Sigmoid colon (tissue), 7 donors: ENCODE data around the gene CCDC7. TPM values are rescaled to one million over a fixed set of nuclear protein-coding genes. Genes with fewer than 3 reads are reported as not detected.
"Not testable (repeated sequence)": the region's sequence is repeated elsewhere in the genome, so short reads cannot be mapped to it uniquely, and the experiment has no call there.

Experiments used
- DNase-seq: peaks from one replicate; pipeline ENCODE4 v3.0.0-alpha.2; 2019
- H3K27ac ChIP-seq, 4 donors: fragments of 200-600 bp; sonication (generic); one replicate each; pipeline ENCODE4 v1.5.1; 2016 to 2019; ENCODE audit warnings: mild to moderate bottlenecking in 1 of 4
- H3K27me3 ChIP-seq, 3 donors: fragments of 200-600 bp; sonication (generic); one replicate each; pipeline ENCODE4 v1.5.1; 2019; ENCODE audit warnings: mild to moderate bottlenecking in 1 of 3
- H3K36me3 ChIP-seq, 4 donors: fragments of 200-600 bp; sonication (generic); one replicate each; pipeline ENCODE4 v1.5.1; 2016 to 2019
- H3K4me1 ChIP-seq, 4 donors: fragments of 200-600 bp; sonication (generic); one replicate each; pipeline ENCODE4 v1.5.1; 2017 to 2019
- H3K4me3 ChIP-seq, 4 donors: fragments of 200-600 bp; sonication (generic); one replicate each; pipeline ENCODE4 v1.5.1; 2017 to 2019; ENCODE audit warnings: mild to moderate bottlenecking in 2 of 4, moderate library complexity in 1 of 4
- H3K9me3 ChIP-seq, 4 donors: fragments of 200-600 bp in 3 of 4; sonication (generic) in 3 of 4; one replicate each; pipeline versions ENCODE4 v1.5.1 to v1.6.1; 2013 to 2019
- CTCF ChIP-seq, 4 experiments: fragments of 450-650 bp in 3 of 4; fragments of 200-600 bp in 1 of 4; IDR thresholded peaks; one replicate each; pipeline ENCODE4 v1.5.1; 2016 to 2019; ENCODE audit warnings: antibody characterized with exemption in 4 of 4, mild to moderate bottlenecking in 3 of 4, moderate library complexity in 2 of 4
- EP300 ChIP-seq, 4 donors: sonication (generic); formaldehyde crosslinking; IDR thresholded peaks; one replicate each; pipeline ENCODE4 v1.6.1; 2017; ENCODE audit warnings: antibody characterized with exemption in 4 of 4
- POLR2A ChIP-seq, 2 donors: fragments of 450-650 bp; IDR thresholded peaks; one replicate each; pipeline ENCODE4 v1.6.1; 2016; ENCODE audit warnings: antibody characterized with exemption in 2 of 2, mild to moderate bottlenecking in 2 of 2, moderate library complexity in 2 of 2
- POLR2AphosphoS5 ChIP-seq, 4 donors: sonication (generic); formaldehyde crosslinking; IDR thresholded peaks; one replicate each; pipeline ENCODE4 v1.6.1; 2017; ENCODE audit warnings: antibody characterized with exemption in 4 of 4
- WGBS, 2 donors: extraction: QIAGEN DNeasy Blood & Tissue Kit; methylation state at CpG; one replicate each; pipeline ENCODE4 v1.1.7; 2013; 5-methylcytosine and 5-hydroxymethylcytosine counted together
- intact Hi-C: fragments of 100-400 bp; cut with DNase I; formaldehyde crosslinking; loops from one replicate; pipeline ENCODE4 v1.15.1; 2023
- polyA plus RNA-seq, 3 donors: library from polyadenylated mRNA; stranded (reverse); fragments of 200-250 nt; gene quantifications; one replicate each; pipeline ENCODE4 v1.2.3, GENCODE V29; 2013
- total RNA-seq, 4 donors: library from RNA; depleted of rRNA; stranded (reverse); fragments of >200 nt; gene quantifications; one replicate each; pipeline ENCODE4 v1.1.0, GENCODE V29; 2016
- donor health status: healthy with polysubstance abuse.
- donor health status: Bipolar disorder and iron deficiency.
- donor health status: healthy.

CCDC7 gene
- total and polyA plus RNA-seq, 7 donors: 0.46 to 84.9 (median 42.9) TPM

DNA sequence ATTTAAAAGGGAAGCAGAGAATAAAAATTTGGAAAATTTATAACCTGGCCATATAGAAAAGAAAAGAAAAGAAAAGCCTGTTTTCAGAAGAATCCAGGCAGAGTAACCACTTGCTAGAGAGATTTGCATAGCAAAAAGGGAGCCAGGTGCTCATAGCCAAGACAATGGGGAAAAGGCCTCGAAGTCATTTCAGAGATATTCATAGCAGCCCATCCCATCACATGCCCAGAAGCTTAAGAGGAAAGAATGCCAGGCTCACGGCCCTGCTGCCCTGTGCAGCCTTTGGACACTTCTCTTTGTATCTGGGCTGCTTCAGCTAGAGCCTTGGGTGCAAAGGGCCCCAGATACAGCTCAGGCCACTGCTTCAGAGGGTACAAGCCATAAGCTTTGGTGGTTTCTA lies 159.8 kb downstream of the CCDC7 start:
- Histone ChIP-seq H3K9me3 (peaks cover 0 to 5% (median 0%) of the 10 kb centered on the region in 4 donors), H3K27me3 (no peaks in the 10 kb centered on the region), H3K4me3 (no peak overlapping the region), H3K36me3 (peaks cover 0 to 10% (median 5%) of the 10 kb centered on the region in 4 donors), H3K27ac (no peak overlapping the region), H3K4me1 (no peaks in the 10 kb centered on the region)
- TF ChIP-seq POLR2AphosphoS5 (IDR thresholded peaks at IDR 0.05) (no peak), CTCF (IDR thresholded peaks at IDR 0.05) (no peak), EP300 (IDR thresholded peaks at IDR 0.05) (no peak), POLR2A (IDR thresholded peaks at IDR 0.05) (no peak)
- intact Hi-C loops: no loop called here
- 87 to 88% methylated on average over 2 of the region's 2 CpGs for WGBS, 2 donors
- no peak for DNase-seq

- 92 to 97% methylated on average over 2 of the region's 2 CpGs for WGBS, 2 donors
- H3K27me3 ChIP-seq, H3K9me3 ChIP-seq, H3K27ac ChIP-seq, H3K36me3 ChIP-seq, H3K4me3 ChIP-seq, DNase-seq, H3K4me1 ChIP-seq, intact Hi-C loops: not testable (repeated sequence)
Observed at GRCh38 chr10:32610543-32610942, 164.6 kb downstream of the CCDC7 start.

GRCh38 chr10:32616438-32616837 lies 170.5 kb downstream of the CCDC7 start:
- H3K36me3 ChIP-seq: peaks cover 0 to 5% (median 0%) of the 10 kb centered on the region in 4 donors
- WGBS, 2 donors: 80 to 85% methylated on average over 2 of the region's 2 CpGs
- H3K4me1 ChIP-seq: no peaks in the 10 kb centered on the region
- H3K27ac ChIP-seq: no peak overlapping the region
- no peak for TF ChIP-seq POLR2AphosphoS5 (IDR thresholded peaks at IDR 0.05)
- TF ChIP-seq CTCF (IDR thresholded peaks at IDR 0.05): no peak
- no peak for TF ChIP-seq EP300 (IDR thresholded peaks at IDR 0.05)
- TF ChIP-seq POLR2A (IDR thresholded peaks at IDR 0.05): no peak
- H3K9me3 ChIP-seq: no peaks in the 10 kb centered on the region
- no peak for DNase-seq
- no peaks in the 10 kb centered on the region for H3K27me3 ChIP-seq
- intact Hi-C loops: no loop called here
- no peak overlapping the region for H3K4me3 ChIP-seq

GRCh38 chr10:32618482-32618881 lies 172.5 kb downstream of the CCDC7 start:
- H3K27ac ChIP-seq: no peak overlapping the region
- no peak overlapping the region for H3K4me3 ChIP-seq
- H3K27me3 ChIP-seq: no peaks in the 10 kb centered on the region
- intact Hi-C loops: no loop called here
- TF ChIP-seq POLR2A (IDR thresholded peaks at IDR 0.05) (no peak), POLR2AphosphoS5 (IDR thresholded peaks at IDR 0.05) (no peak), EP300 (IDR thresholded peaks at IDR 0.05) (no peak)
- peaks cover 0 to 5% (median 0%) of the 10 kb centered on the region in 4 donors for H3K36me3 ChIP-seq
- H3K4me1 ChIP-seq: no peaks in the 10 kb centered on the region
- no peaks in the 10 kb centered on the region for H3K9me3 ChIP-seq
- DNase-seq: no peak

GRCh38 chr10:32621969-32622368 lies 176.0 kb downstream of the CCDC7 start:
- no peak overlapping the region for H3K4me3 ChIP-seq
- intact Hi-C loops: no loop called here
- H3K9me3 ChIP-seq: no peaks in the 10 kb centered on the region
- H3K36me3 ChIP-seq: peaks cover 0 to 13% (median 0%) of the 10 kb centered on the region in 4 donors
- TF ChIP-seq POLR2A (IDR thresholded peaks at IDR 0.05) (no peak), CTCF (IDR thresholded peaks at IDR 0.05) (no peak), POLR2AphosphoS5 (IDR thresholded peaks at IDR 0.05) (no peak), EP300 (IDR thresholded peaks at IDR 0.05) (no peak)
- no peak for DNase-seq
- H3K27ac ChIP-seq: no peak overlapping the region
- H3K27me3 ChIP-seq: no peaks in the 10 kb centered on the region
- 85 to 91% methylated on average over 1 of the region's 1 CpG for WGBS, 2 donors
- no peaks in the 10 kb centered on the region for H3K4me1 ChIP-seq

- TF ChIP-seq EP300 (IDR thresholded peaks at IDR 0.05) (no peak), POLR2A (IDR thresholded peaks at IDR 0.05) (no peak), CTCF (IDR thresholded peaks at IDR 0.05) (no peak), POLR2AphosphoS5 (IDR thresholded peaks at IDR 0.05) (no peak)
- 89 to 91% methylated on average over 2 of the region's 2 CpGs for WGBS, 2 donors
- Histone ChIP-seq H3K36me3 (peaks cover 0 to 13% (median 0%) of the 10 kb centered on the region in 4 donors), H3K27me3 (no peaks in the 10 kb centered on the region), H3K9me3 (no peaks in the 10 kb centered on the region), H3K4me1 (no peaks in the 10 kb centered on the region), H3K27ac (no peak overlapping the region), H3K4me3 (no peak overlapping the region)
- intact Hi-C loops: no loop called here
- DNase-seq: no peak
Observed at GRCh38 chr10:32622409-32622808, 176.5 kb downstream of the CCDC7 start.
